Activated CD8-positive, alpha-beta T cell treated with anti-CD3 and anti-CD28 coated beads for 36 hours (primary cell): ENCODE data around the gene NFIA. TPM values are rescaled to one million over a fixed set of nuclear protein-coding genes. Genes with fewer than 3 reads are reported as not detected.

Source experiments
- ATAC-seq: fragments of 200-7000 bp; cut with Tn5 transposase; one replicate; pipeline ENCODE4 v1.10.0; 2021; ENCODE audit warnings: mild to moderate bottlenecking, moderate library complexity
- CTCF ChIA-PET: fragments of 350-600 bp; sonication (Branson Sonifier 250); formaldehyde crosslinking; loops from one replicate; lab custom pipeline; 2021; ENCODE audit warnings: antibody characterized with exemption; lab: Charles Lee
- POLR2A ChIA-PET: fragments of 350-600 bp; sonication (Branson Sonifier 250); formaldehyde crosslinking; loops from one replicate; lab custom pipeline; 2021; ENCODE audit warnings: antibody characterized with exemption; lab: Charles Lee
- DNase-seq: peaks from one replicate; pipeline ENCODE4 v3.0.0-alpha.2; 2020
- H3K27ac Mint-ChIP-seq: one replicate; pipeline ENCODE4 v1.8.0; 2021; ENCODE audit warnings: mild to moderate bottlenecking, mixed read lengths
- H3K27me3 Mint-ChIP-seq: one replicate; pipeline ENCODE4 v1.8.0; 2021; ENCODE audit warnings: mixed read lengths
- H3K36me3 Mint-ChIP-seq: one replicate; pipeline ENCODE4 v1.8.0; 2021; ENCODE audit warnings: low read depth, mixed read lengths
- H3K4me1 Mint-ChIP-seq: one replicate; pipeline ENCODE4 v1.8.0; 2021; ENCODE audit warnings: low read depth, mixed read lengths
- H3K4me3 Mint-ChIP-seq: one replicate; pipeline ENCODE4 v1.8.0; 2021; ENCODE audit warnings: mild to moderate bottlenecking, moderate library complexity, mixed read lengths
- H3K9me3 Mint-ChIP-seq: one replicate; pipeline ENCODE4 v1.8.0; 2021; ENCODE audit warnings: mixed read lengths
- CTCF ChIP-seq: fragments of 200-600 bp; IDR thresholded peaks from one replicate; pipeline ENCODE4 v1.8.0; 2022; ENCODE audit warnings: antibody characterized with exemption, mild to moderate bottlenecking
- intact Hi-C: fragments of 100-400 bp; cut with micrococcal nuclease; formaldehyde crosslinking; loops from one replicate; pipeline ENCODE4 v1.10.0; 2022
- total RNA-seq, 2 experiments: library from RNA; stranded (reverse); gene quantifications; one replicate each; pipeline ENCODE4 v1.2.3, GENCODE V29; 2021

Gene NFIA
- total RNA-seq, 2 experiments from 2014 or later = 1.9 to 2.4 TPM

- DNase-seq (no peak), ATAC-seq (no peak)
- Mint-ChIP-seq H3K4me1 (peaks cover 6% of the 10 kb centered on the region), H3K27me3 (no peaks in the 10 kb centered on the region), H3K9me3 (no peaks in the 10 kb centered on the region), H3K4me3 (no peak overlapping the region), H3K27ac (no peak overlapping the region), H3K36me3 (no peaks in the 10 kb centered on the region)
- CTCF ChIA-PET = no interaction called here
- TF ChIP-seq CTCF = no peak
- POLR2A ChIA-PET = interaction anchor here (1.4 kb wide), 1 partner anchor 18 kb away, joined by 3 read pairs; no protein-coding TSS in a partner anchor
- intact Hi-C loops = no loop called here
Measured at GRCh38 chr1:61140778-61141177, 58.4 kb downstream of the NFIA start.

DNA sequence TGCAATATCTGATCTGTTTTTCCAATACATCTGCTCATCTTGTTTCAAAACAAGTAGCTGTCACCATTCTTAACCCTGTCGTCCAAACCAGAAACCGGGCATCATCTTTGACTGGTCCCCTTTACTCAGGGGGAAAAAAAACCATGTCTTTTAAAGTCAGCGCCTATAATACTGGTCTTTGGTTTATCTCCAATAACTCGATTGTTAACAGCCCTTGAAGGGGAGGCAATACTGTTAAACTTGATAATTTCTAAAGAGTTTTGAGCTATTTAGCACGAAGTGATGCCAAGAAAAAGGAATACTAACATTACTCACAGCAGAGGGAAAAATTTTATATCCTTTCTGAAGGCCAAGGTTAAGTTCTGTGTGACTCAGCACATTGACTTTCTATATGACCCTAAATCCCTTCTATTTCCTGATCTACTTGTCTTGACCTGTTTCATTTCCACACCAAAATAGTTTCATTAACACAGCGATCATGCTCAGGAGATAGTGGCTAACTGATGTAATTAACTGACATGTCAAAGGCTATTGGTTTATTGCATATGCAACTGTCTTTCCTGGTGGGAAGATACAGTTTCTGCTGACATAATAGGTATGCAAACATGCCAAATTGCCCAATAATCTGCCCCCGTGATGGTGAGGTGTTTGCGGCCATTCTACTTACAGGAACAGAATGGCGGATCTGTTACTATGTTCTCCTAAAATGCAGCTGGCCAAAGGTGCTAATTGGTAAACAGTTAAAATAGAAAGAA, 59.1 kb downstream of the NFIA start:
- CTCF ChIA-PET = no interaction called here
- Mint-ChIP-seq H3K9me3 (no peaks in the 10 kb centered on the region), H3K27me3 (no peaks in the 10 kb centered on the region), H3K4me1 (peaks cover 6% of the 10 kb centered on the region), H3K27ac (no peak overlapping the region), H3K4me3 (no peak overlapping the region), H3K36me3 (no peaks in the 10 kb centered on the region)
- ATAC-seq = no peak
- POLR2A ChIA-PET = interaction anchor here (1.4 kb wide), 1 partner anchor 19 kb away, joined by 3 read pairs; no protein-coding TSS in a partner anchor
- no peak for TF ChIP-seq CTCF
- intact Hi-C loops = no loop called here
- DNase-seq = no peak

DNA sequence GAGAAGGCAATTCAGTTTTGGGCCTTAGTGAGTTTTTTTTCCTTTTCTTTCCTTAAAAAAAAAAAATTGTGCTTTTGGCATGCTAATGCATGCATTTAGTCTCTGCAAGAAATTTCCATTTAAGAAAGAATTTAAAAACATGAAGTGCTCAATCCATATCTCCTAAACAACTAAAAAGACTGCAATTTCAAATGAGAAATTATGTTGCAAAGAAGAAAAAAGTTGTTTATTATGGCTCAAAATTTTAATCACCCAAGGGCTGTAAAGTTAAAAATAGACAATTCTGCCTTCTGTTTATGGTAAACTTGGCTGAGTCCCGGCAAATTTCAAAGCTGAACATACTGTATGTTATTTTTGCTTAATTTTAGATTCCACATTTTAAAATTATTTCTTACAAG, 59.7 kb downstream of the NFIA start:
- no peak overlapping the region for H3K4me3 Mint-ChIP-seq
- intact Hi-C loops = no loop called here
- H3K36me3 Mint-ChIP-seq = no peaks in the 10 kb centered on the region
- H3K27ac Mint-ChIP-seq = no peak overlapping the region
- ATAC-seq = no peak
- no peaks in the 10 kb centered on the region for H3K27me3 Mint-ChIP-seq
- ChIA-PET POLR2A (no interaction called here), CTCF (no interaction called here)
- H3K4me1 Mint-ChIP-seq = peaks cover 6% of the 10 kb centered on the region
- TF ChIP-seq CTCF = no peak
- no peak for DNase-seq
- no peaks in the 10 kb centered on the region for H3K9me3 Mint-ChIP-seq

GRCh38 chr1:61142726-61143500, 60.6 kb downstream of the NFIA start:
- DNase-seq = no peak
- Mint-ChIP-seq H3K27me3 (no peaks in the 10 kb centered on the region), H3K4me3 (no peak overlapping the region), H3K4me1 (peaks cover 6% of the 10 kb centered on the region), H3K36me3 (no peaks in the 10 kb centered on the region), H3K9me3 (no peaks in the 10 kb centered on the region), H3K27ac (no peak overlapping the region)
- no peak for TF ChIP-seq CTCF
- intact Hi-C loops = no loop called here
- ATAC-seq = no peak
- ChIA-PET CTCF (no interaction called here), POLR2A (no interaction called here)

- ChIA-PET CTCF (no interaction called here), POLR2A (no interaction called here)
- DNase-seq = no peak
- no peak for TF ChIP-seq CTCF
- H3K4me1 Mint-ChIP-seq = peaks cover 6% of the 10 kb centered on the region
- H3K9me3 Mint-ChIP-seq = no peaks in the 10 kb centered on the region
- H3K4me3 Mint-ChIP-seq = no peak overlapping the region
- no peaks in the 10 kb centered on the region for H3K27me3 Mint-ChIP-seq
- no peaks in the 10 kb centered on the region for H3K36me3 Mint-ChIP-seq
- no peak for ATAC-seq
- intact Hi-C loops = no loop called here
- no peak overlapping the region for H3K27ac Mint-ChIP-seq
Measured at GRCh38 chr1:61143821-61144424, 61.6 kb downstream of the NFIA start.
